Choroid plexus epithelial cell (primary cell): ENCODE results near the gene CMIP.

Experiments
- DNase-seq: peaks from one replicate; pipeline ENCODE4 v3.0.0-alpha.2; 2010; ENCODE audit warnings: low read depth
- H3K4me3 ChIP-seq: 2 replicates; pipeline ENCODE4 v1.5.1; 2011; ENCODE audit warnings: low read depth, mild to moderate bottlenecking, control low read depth, low read length, moderate library complexity
- CTCF ChIP-seq: conservative IDR thresholded peaks from 2 replicates; pipeline ENCODE4 v1.5.1; 2011; ENCODE audit warnings: low read depth, mild to moderate bottlenecking, control low read depth, inconsistent platforms, low read length, moderate library complexity

CMIP gene

GRCh38 chr16:81654346-81654745, 209.7 kb downstream of the CMIP start:
- no peak overlapping the region for H3K4me3 ChIP-seq
- no peak for DNase-seq
- no peak for TF ChIP-seq CTCF

- H3K4me3 ChIP-seq: no peak overlapping the region
- no peak for TF ChIP-seq CTCF
- no peak for DNase-seq
Observed at GRCh38 chr16:81655469-81656162, 211.0 kb downstream of the CMIP start.

GRCh38 chr16:81657224-81657623, 212.6 kb downstream of the CMIP start:
- H3K4me3 ChIP-seq: no peak overlapping the region
- TF ChIP-seq CTCF: no peak
- DNase-seq: no peak

GRCh38 chr16:81657781-81658180, 213.2 kb downstream of the CMIP start:
- no peak overlapping the region for H3K4me3 ChIP-seq
- no peak for TF ChIP-seq CTCF
- DNase-seq: peak; percentile 35

GRCh38 chr16:81658373-81658772, 213.8 kb downstream of the CMIP start:
- no peak overlapping the region for H3K4me3 ChIP-seq
- no peak for TF ChIP-seq CTCF
- DNase-seq: no peak

GRCh38 chr16:81659249-81659648, 214.6 kb downstream of the CMIP start:
- TF ChIP-seq CTCF: no peak
- H3K4me3 ChIP-seq: no peak overlapping the region
- DNase-seq: no peak

- no peak for TF ChIP-seq CTCF
- DNase-seq: no peak
- H3K4me3 ChIP-seq: no peak overlapping the region
Observed at GRCh38 chr16:81661082-81661481, 216.5 kb downstream of the CMIP start.
